Ishikawa (cell line): ENCODE data around the gene HHAT.

ENCODE experiments used
- CEBPB ChIP-seq: IDR thresholded peaks from 2 replicates; pipeline ENCODE4 v1.6.1; 2012
- CREB1 ChIP-seq: IDR thresholded peaks from 2 replicates; pipeline ENCODE4 v1.6.1; 2012; ENCODE audit warnings: low read depth
- EGR1 ChIP-seq: IDR thresholded peaks from 2 replicates; pipeline ENCODE4 v1.6.1; 2012
- EP300 ChIP-seq: IDR thresholded peaks from 2 replicates; pipeline ENCODE4 v1.6.1; 2012; ENCODE audit warnings: borderline replicate concordance
- FOXM1 ChIP-seq: IDR thresholded peaks from 2 replicates; pipeline ENCODE4 v1.6.1; 2012; ENCODE audit warnings: low read depth, borderline replicate concordance
- NFIC ChIP-seq: IDR thresholded peaks from 2 replicates; pipeline ENCODE4 v1.6.1; 2012
- RAD21 ChIP-seq: IDR thresholded peaks from 2 replicates; pipeline ENCODE4 v1.6.1; 2012; ENCODE audit warnings: low read depth
- TAF1 ChIP-seq: IDR thresholded peaks from 2 replicates; pipeline ENCODE4 v1.6.1; 2012; ENCODE audit warnings: low read depth, mild to moderate bottlenecking
- TCF12 ChIP-seq: IDR thresholded peaks from 2 replicates; pipeline ENCODE4 v1.6.1; 2012; ENCODE audit warnings: low read depth
- TEAD4 ChIP-seq: IDR thresholded peaks from 2 replicates; pipeline ENCODE4 v1.6.1; 2012
- USF1 ChIP-seq: IDR thresholded peaks from 2 replicates; pipeline ENCODE4 v1.6.1; 2012
- YY1 ChIP-seq: IDR thresholded peaks from 2 replicates; pipeline ENCODE4 v1.6.1; 2012; ENCODE audit warnings: low read depth
- ZBTB7A ChIP-seq: IDR thresholded peaks from 2 replicates; pipeline ENCODE4 v1.6.1; 2012; ENCODE audit warnings: low read depth
- TF ChIP-seq, protein P1 (sequence below): IDR thresholded peaks from 2 replicates; pipeline ENCODE4 v1.6.1; 2012; ENCODE audit warnings: low read depth, mild to moderate bottlenecking
- TF ChIP-seq, protein P2 (sequence below): IDR thresholded peaks from 2 replicates; pipeline ENCODE4 v1.6.1; 2012

The HHAT gene

GRCh38 chr1:210413951-210414350 is 85.2 kb downstream of the HHAT start:
- TF ChIP-seq TEAD4 (no peak), FOXM1 (no peak), RAD21 (no peak), NFIC (no peak), CEBPB (no peak), EP300 (no peak), CREB1 (no peak), EGR1 (no peak), TAF1 (no peak), YY1 (no peak), ZBTB7A (no peak), TCF12 (no peak), USF1 (no peak)
- TF ChIP-seq, protein P1, sequence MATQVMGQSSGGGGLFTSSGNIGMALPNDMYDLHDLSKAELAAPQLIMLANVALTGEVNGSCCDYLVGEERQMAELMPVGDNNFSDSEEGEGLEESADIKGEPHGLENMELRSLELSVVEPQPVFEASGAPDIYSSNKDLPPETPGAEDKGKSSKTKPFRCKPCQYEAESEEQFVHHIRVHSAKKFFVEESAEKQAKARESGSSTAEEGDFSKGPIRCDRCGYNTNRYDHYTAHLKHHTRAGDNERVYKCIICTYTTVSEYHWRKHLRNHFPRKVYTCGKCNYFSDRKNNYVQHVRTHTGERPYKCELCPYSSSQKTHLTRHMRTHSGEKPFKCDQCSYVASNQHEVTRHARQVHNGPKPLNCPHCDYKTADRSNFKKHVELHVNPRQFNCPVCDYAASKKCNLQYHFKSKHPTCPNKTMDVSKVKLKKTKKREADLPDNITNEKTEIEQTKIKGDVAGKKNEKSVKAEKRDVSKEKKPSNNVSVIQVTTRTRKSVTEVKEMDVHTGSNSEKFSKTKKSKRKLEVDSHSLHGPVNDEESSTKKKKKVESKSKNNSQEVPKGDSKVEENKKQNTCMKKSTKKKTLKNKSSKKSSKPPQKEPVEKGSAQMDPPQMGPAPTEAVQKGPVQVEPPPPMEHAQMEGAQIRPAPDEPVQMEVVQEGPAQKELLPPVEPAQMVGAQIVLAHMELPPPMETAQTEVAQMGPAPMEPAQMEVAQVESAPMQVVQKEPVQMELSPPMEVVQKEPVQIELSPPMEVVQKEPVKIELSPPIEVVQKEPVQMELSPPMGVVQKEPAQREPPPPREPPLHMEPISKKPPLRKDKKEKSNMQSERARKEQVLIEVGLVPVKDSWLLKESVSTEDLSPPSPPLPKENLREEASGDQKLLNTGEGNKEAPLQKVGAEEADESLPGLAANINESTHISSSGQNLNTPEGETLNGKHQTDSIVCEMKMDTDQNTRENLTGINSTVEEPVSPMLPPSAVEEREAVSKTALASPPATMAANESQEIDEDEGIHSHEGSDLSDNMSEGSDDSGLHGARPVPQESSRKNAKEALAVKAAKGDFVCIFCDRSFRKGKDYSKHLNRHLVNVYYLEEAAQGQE: no peak
- TF ChIP-seq, protein P2, sequence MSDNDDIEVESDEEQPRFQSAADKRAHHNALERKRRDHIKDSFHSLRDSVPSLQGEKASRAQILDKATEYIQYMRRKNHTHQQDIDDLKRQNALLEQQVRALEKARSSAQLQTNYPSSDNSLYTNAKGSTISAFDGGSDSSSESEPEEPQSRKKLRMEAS: no peak

GRCh38 chr1:210415846-210416448 is 87.2 kb downstream of the HHAT start:
- TF ChIP-seq USF1: no peak
- TF ChIP-seq CEBPB: no peak

DNA sequence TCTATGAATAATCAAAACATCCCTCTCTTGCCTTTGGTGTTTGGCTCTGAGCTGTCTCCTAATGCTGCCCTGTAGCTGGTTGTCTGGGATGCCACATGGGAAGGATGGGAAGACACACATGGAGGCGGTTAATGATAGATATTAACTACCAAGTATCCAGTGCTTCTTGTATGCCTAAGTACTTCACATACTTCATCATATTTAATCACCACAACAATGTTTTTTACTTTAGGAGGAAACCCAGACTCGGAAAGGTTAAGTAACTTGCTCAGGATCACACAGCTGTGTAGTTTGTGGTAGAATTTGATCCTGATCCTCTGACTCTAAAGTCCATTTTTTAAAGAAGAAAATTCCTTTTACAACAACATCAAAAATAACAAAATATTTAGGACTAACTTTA is 88.0 kb downstream of the HHAT start:
- TF ChIP-seq EGR1 (no peak), TCF12 (no peak), ZBTB7A (no peak), NFIC (no peak)
- TF ChIP-seq, protein P1: no peak

DNA sequence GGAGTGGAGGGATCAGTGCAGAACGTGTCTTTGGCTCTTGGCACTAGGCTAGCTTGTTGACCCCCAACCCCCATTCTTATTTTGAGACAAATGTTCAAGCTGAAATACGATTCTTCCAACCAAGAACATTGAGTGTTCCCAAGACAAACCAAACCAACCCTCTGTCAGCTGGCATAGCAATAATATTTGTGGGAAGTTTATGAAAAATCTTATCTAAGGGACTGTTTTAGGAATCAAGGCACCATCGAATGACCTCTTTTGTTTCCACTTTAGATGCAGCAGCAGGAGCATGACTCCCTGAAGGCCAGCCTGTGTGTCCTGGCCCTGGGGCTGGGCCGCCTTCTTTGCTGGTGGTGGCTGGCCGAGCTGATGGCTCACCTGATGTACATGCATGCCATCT is 89.2 kb downstream of the HHAT start:
- TF ChIP-seq, protein P2: no peak
- TF ChIP-seq TAF1 (no peak), CREB1 (no peak), YY1 (no peak), TEAD4 (no peak), NFIC (no peak), ZBTB7A (no peak), EP300 (no peak), USF1 (no peak), TCF12 (no peak), CEBPB (no peak), RAD21 (no peak), EGR1 (no peak), FOXM1 (no peak)
- TF ChIP-seq, protein P1: no peak
